Rectal smooth muscle tissue (tissue), 1 donor: ENCODE measurements around the gene TENT4B.

Experiments used
- H3K27ac ChIP-seq: one replicate; pipeline ENCODE4 v1.7.0; 2013; ENCODE audit warnings: low read depth, low read length, inconsistent platforms
- H3K27me3 ChIP-seq: one replicate; pipeline ENCODE4 v1.7.0; 2013; ENCODE audit warnings: low read length; ENCODE audit not compliant: control insufficient read depth, insufficient read depth
- H3K36me3 ChIP-seq: one replicate; pipeline ENCODE4 v1.7.0; 2013; ENCODE audit warnings: low read length; ENCODE audit not compliant: control insufficient read depth, insufficient read depth
- H3K4me1 ChIP-seq: one replicate; pipeline ENCODE4 v1.7.0; 2013; ENCODE audit warnings: low read length; ENCODE audit not compliant: control insufficient read depth, insufficient read depth
- H3K4me3 ChIP-seq: one replicate; pipeline ENCODE4 v1.7.0; 2013; ENCODE audit warnings: low read length
- H3K9ac ChIP-seq: one replicate; pipeline ENCODE4 v1.7.0; 2013; ENCODE audit warnings: low read length

TENT4B gene

GRCh38 chr16:50260206-50261159, 107.4 kb downstream of the TENT4B start:
- no peak overlapping the region for H3K27ac ChIP-seq

GRCh38 chr16:50261160-50261706, 108.1 kb downstream of the TENT4B start:
- no peak overlapping the region for H3K27ac ChIP-seq
- no peaks in the 10 kb centered on the region for H3K27me3 ChIP-seq
- no peak overlapping the region for H3K4me3 ChIP-seq
- H3K36me3 ChIP-seq = no peaks in the 10 kb centered on the region
- H3K4me1 ChIP-seq = no peaks in the 10 kb centered on the region
- H3K9ac ChIP-seq = no peak overlapping the region

More at GRCh38 chr16:50260206-50261159, 107.4 kb downstream of the TENT4B start:
- Histone ChIP-seq H3K36me3 (no peaks in the 10 kb centered on the region), H3K4me1 (no peaks in the 10 kb centered on the region), H3K9ac (no peak overlapping the region), H3K27me3 (no peaks in the 10 kb centered on the region), H3K4me3 (no peak overlapping the region)

GRCh38 chr16:50261707-50262235, 108.7 kb downstream of the TENT4B start:
- Histone ChIP-seq H3K9ac (no peak overlapping the region), H3K27me3 (no peaks in the 10 kb centered on the region), H3K4me1 (no peaks in the 10 kb centered on the region), H3K36me3 (no peaks in the 10 kb centered on the region), H3K4me3 (no peak overlapping the region), H3K27ac (no peak overlapping the region)

- no peaks in the 10 kb centered on the region for H3K4me1 ChIP-seq
- H3K36me3 ChIP-seq = no peaks in the 10 kb centered on the region
- no peak overlapping the region for H3K9ac ChIP-seq
- no peak overlapping the region for H3K4me3 ChIP-seq
- H3K27me3 ChIP-seq = no peaks in the 10 kb centered on the region
- no peak overlapping the region for H3K27ac ChIP-seq
Observed at GRCh38 chr16:50263060-50263909, 110.2 kb downstream of the TENT4B start.

GRCh38 chr16:50263940-50264929, 111.1 kb downstream of the TENT4B start:
- Histone ChIP-seq H3K9ac (no peak overlapping the region), H3K27ac (no peak overlapping the region), H3K4me3 (no peak overlapping the region), H3K27me3 (no peaks in the 10 kb centered on the region), H3K36me3 (no peaks in the 10 kb centered on the region), H3K4me1 (no peaks in the 10 kb centered on the region)

- no peaks in the 10 kb centered on the region for H3K27me3 ChIP-seq
- no peaks in the 10 kb centered on the region for H3K36me3 ChIP-seq
- H3K4me1 ChIP-seq = no peaks in the 10 kb centered on the region
- no peak overlapping the region for H3K4me3 ChIP-seq
- no peak overlapping the region for H3K9ac ChIP-seq
- no peak overlapping the region for H3K27ac ChIP-seq
Observed at GRCh38 chr16:50265260-50265659, 112.2 kb downstream of the TENT4B start.

GRCh38 chr16:50265716-50266336, 112.7 kb downstream of the TENT4B start:
- Histone ChIP-seq H3K9ac (no peak overlapping the region), H3K4me3 (peak overlapping the region; percentile 16), H3K36me3 (no peaks in the 10 kb centered on the region), H3K27ac (no peak overlapping the region), H3K4me1 (no peaks in the 10 kb centered on the region), H3K27me3 (no peaks in the 10 kb centered on the region)

- no peaks in the 10 kb centered on the region for H3K36me3 ChIP-seq
- peak within 1 kb of the TSS; percentile 66 for H3K4me3 ChIP-seq
- no peaks in the 10 kb centered on the region for H3K27me3 ChIP-seq
- H3K27ac ChIP-seq = no peak within 1 kb of the TSS
- no peak within 1 kb of the TSS for H3K9ac ChIP-seq
- H3K4me1 ChIP-seq = no peaks in the 10 kb centered on the region
Observed at GRCh38 chr16:50266337-50267091, 113.4 kb downstream of the TENT4B start, which contains the start of gene ADCY7. Gene ADCY7, plus strand, starts transcription at chr16:50266551. Its CDS starts 21,629 bp downstream, at chr16:50288180.

GRCh38 chr16:50267151-50267631, 114.1 kb downstream of the TENT4B start:
- no peak overlapping the region for H3K4me3 ChIP-seq
- H3K4me1 ChIP-seq = no peaks in the 10 kb centered on the region
- H3K27me3 ChIP-seq = no peaks in the 10 kb centered on the region
- H3K27ac ChIP-seq = no peak overlapping the region
- H3K9ac ChIP-seq = no peak overlapping the region
- H3K36me3 ChIP-seq = no peaks in the 10 kb centered on the region

GRCh38 chr16:50267651-50268050, 114.5 kb downstream of the TENT4B start:
- no peaks in the 10 kb centered on the region for H3K4me1 ChIP-seq
- no peaks in the 10 kb centered on the region for H3K27me3 ChIP-seq
- H3K27ac ChIP-seq = no peak overlapping the region
- no peaks in the 10 kb centered on the region for H3K36me3 ChIP-seq
- no peak overlapping the region for H3K9ac ChIP-seq
- no peak overlapping the region for H3K4me3 ChIP-seq
